Measurements from ENCODE around the gene ALDH1L1.

The ALDH1L1 gene

DNA sequence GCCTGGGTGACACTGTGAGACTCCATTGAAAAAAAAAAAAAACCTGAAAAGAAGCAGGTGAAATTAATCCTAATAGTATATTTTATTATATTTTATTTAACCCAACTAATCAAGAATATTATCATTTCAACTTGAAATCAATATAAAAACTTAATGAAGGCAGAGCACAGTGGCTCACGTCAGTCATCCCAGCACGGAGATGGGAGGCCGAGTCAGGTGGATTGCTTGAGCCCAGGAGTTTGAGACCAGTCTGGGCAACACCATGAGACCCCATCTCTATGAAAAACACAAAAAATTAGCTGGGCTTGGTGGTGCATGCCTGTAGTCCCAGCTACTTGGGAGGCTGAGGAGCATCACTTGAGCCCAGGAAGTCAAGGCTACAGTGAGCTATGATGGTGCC is 63.2 kb downstream of the ALDH1L1 start:
- DNase-seq, result no peak

- DNase-seq, result no peak
Measured at GRCh38 chr3:126116526-126116925, 63.9 kb downstream of the ALDH1L1 start.

- DNase-seq, result no peak
Measured at GRCh38 chr3:126114443-126115386, 65.7 kb downstream of the ALDH1L1 start.

DNA sequence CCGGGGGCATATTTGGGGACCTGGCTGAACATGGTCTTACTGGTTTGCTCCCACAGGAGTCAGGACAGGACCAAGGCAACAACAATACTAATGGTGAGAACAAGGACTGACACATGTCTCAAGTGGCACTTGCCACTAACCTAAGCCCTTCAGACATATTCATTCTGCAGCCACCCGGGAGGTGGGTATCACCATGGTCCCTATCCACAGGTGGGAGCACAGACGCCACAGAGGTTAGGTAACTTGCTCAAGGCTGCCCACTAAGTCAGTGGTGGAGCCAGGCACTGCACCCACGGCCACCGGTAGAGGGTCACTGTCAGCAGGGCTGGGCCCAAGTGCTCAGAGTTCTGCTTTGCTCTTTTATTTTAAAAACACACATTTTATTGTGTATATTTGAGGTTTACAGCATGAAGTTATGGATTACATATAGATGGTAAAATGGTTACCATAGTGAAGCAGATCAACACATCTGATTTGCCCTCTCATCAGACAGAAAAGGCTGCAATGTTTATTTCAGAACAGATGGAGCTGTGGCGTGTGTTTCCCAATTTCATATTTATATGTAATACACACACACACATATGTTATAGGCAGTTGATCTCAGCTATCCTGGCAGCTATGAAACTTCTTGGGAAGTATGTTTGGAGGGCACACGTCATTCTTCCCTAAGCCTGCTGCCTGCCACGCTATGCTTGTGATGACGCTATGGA is 66.5 kb downstream of the ALDH1L1 start:
- DNase-seq, result no peak

DNA sequence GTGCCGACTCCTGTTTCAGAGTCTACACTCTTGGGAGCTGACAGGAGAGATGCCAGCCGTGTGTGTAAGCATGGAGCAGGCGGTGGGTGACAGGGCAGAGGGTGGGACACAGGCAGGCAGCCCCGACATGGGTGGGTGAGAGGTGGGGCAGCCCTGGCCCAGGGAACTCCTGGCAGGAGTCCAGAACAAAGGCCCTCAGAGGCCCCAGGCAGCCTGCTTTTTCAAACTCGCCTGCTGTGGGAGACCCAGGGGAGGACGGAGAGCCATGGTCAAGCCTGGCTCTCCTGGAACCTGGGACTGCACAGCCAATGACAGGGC is 67.2 kb downstream of the ALDH1L1 start:
- DNase-seq, result no peak

DNA sequence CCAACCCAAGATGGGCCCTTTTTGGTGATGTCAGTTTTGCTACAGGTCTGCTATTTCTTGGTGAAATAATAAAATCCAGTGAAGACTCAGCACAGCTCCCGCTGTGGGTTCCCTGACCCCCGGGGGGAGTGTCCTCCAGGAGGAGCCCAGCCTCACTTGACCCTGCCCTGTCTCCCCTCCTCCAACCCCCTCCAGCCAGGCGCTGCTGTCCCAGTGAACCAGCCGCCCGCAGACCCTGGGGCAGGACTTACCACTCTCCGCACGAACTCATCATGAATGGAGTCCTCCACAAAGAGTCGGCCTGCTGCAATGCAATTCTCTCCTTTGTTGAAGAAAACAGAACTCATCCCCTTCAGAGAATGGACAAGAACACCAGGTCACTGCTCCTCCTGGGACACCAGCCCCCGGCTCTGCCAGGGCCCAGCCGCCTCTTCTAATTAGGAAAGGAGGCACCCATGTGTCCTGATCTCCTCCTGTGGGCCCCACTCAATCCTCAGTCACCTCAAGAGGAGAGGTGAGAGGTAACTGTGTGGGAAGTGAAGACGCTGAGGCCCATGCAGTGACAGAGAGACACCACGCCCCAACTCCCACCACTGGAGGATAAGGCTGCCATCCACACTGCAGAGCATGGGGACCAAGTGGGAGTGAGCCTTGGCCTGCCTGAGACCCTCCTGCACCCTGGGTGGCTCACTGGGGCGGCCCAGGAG is 67.7 kb downstream of the ALDH1L1 start:
- no peak for DNase-seq

- no peak for DNase-seq
Measured at GRCh38 chr3:126111566-126112475, 68.6 kb downstream of the ALDH1L1 start.

- DNase-seq, result no peak
Measured at GRCh38 chr3:126111126-126111551, 69.2 kb downstream of the ALDH1L1 start.

- no peak for DNase-seq
Measured at GRCh38 chr3:126110431-126111125, 69.8 kb downstream of the ALDH1L1 start.

GRCh38 chr3:126109880-126110235 is 70.5 kb downstream of the ALDH1L1 start:
- no peak for DNase-seq

DNA sequence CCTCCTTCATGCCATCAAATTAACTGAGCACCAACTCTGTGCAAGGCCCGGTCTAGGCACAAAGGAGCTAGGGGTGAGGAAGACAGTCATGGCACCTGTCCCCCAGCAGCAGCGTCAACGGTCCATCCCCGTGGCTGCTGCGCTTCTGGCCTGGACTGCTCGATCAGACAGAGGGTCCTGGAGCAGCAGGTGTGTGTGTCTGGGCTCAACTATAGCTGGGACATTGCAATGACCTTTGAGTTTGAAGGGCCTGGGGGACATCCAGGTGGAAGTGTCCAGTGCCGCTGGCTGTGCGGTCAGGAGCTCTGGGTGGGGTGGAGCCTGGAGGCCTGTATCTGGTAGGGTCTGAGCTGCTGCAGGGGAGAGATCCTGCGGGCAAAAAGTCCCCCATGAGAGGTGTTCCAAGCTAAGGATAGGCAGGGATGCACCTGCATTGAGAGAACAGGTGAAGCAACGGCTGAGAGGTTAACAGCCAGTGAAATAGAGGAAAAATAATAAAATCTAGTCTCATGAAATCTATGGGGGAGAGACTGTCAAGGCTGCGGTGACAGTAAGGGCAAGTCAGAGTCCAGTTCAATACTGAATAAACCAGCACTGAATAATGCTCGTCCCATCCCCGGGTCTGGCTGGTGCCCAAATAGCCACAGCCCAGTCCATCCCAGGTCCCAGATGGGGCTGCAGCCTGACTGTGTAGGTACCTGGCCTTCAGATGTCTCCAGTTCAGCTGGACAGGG is 71.1 kb downstream of the ALDH1L1 start:
- no peak for DNase-seq

DNA sequence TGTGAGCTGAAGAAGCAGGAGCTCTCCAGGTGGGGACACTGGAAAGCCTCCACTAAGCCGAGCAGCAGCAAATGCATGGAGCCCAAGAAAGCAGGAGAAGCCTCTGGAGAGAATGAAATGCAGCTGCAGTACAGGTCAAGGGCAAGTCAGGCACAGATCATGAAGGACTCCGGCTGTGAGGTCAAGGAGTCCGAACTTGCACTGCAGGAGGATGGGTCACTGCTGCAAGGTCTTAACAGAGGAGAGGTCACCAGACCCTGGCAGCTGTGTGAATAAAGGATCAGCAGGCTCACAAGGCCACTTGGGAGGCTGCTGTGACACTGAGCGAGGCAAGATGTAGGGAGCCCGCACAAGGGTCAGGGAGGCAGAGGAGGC is 71.7 kb downstream of the ALDH1L1 start:
- DNase-seq, result no peak

DNA sequence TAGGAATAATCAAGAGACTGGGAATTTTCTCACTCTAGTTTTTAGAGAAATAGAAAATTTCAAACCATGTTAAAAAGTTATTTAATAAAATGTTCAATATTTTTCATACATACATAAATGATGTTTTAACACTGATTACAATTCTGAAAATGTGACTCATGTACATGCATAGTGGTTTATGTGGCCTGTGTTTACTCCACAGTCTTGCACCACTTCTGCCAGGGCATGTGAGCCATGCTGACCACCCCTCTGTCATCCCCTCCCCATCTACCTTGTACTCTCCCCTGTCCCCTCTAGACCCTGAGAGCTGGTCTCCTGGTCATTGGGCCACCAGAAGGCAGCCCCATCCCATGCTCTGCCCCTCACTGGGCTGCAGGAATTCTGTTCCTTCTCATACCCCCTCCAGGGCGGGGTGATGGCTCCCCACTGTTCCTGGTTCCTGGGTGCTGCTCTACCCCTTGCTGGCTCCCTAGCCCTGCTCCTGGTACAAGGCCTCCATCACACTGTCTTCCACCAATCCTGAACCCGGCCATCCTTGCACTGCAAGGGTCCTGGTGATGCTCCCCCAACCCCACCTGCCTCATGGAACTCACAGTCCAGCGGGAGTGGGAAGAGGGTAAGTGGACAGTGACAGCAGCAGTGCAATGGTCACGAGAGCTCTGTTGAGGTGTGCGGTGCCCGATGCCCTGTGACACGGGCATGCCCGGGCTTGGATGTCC is 72.3 kb downstream of the ALDH1L1 start:
- no peak for DNase-seq

DNA sequence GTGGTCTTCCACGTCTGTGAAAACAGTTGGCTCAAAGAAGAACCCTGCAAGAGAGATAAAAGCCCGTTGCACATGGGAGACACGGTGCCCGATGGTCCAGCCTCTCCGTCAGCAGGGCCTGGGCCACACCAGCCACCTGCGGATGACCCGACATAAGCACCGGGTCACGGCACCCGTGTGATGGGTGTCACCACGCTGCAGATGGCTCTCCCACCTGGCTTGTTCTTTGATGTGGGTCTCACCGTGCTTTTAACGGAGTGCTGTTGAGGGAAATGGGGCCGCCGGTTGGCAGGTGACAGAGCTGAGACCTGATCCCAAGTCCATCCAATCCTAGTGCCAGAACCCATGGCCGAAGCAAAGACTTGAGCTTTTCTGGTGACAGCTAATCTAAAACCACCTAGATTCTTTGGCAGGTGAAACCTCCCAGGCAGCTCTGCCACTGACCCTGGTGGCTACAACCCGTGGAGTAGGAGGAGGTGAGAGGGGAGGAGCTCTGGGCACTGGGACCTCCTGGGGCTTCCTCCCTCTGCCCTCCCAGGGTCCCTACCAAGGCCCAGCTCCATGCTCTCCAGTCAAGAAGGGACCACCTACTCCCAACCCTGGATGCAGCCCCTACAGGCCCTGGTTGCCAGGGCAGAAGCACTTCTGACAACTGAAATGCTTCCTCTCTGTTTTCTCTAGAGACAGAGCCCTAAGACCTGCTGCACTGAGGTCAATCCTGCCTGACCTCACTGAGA is 73.0 kb downstream of the ALDH1L1 start:
- no peak for DNase-seq

DNA sequence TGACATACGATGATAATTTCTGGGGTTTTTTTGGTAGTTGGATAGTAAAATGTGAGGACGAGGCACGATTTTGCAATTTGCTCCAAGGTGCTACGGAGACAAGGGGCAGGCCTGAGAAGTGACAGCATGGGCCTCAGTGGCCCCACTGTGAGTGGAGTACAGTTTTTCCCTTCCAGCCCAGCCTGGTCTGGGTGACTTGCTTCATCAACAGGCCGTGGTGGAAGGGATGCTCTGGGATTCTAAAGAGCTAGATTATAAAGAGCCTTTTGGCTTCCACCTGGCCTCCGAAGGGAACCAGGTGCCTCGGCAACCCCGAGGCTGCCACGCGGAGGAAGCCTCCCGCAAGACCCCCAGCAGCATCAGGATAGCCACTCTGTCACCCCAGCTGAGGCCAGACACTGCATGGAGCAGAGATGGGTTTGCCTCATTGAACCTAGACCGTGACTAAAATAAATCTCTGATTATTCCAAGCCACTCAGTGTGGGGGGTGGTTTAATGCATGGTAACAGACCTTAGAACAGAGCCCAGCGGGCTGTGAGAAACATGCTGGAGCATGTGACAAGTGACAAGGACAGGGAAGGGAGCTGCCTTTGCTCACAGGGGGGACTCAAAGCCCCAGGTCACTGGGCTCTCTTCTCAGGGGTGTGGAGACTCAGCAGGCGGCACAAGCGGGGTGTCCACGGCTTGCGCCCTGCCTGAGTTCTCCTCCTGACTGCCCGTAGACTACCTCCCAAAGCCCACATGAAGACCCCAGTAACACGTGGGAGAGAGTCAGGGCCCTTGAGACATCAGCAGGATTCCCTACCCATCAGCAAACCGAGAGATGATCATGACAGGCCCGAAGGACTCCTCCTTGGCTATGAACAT is 73.8 kb downstream of the ALDH1L1 start:
- DNase-seq, result no peak

GRCh38 chr3:126105691-126106187 is 74.6 kb downstream of the ALDH1L1 start:
- no peak for DNase-seq

- DNase-seq, result no peak
Measured at GRCh38 chr3:126104742-126105605, 75.4 kb downstream of the ALDH1L1 start.

Measured in GF-D8 (cell line).